Measurements from ENCODE around the gene PARP1.

The PARP1 gene

GRCh38 chr1:226405411-226405988 lies 2.4 kb downstream of the PARP1 start:
- DNase-seq (ENCODE audit: low spot score): no peak

DNA sequence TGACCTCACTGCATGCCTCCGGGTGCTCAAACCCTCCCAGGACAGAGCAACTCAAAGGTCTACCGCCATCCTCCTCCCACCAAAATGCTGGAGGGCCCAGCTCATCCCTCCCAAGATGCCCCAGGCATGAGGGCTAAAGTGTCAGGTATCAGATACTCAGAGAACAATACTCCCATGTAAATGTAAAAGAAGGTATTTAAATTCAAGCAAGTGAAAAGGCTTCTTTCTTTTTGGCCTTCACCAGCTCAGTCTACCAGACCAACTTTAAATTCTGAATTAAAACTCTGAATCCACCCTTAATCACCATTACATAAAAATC lies 3.0 kb downstream of the PARP1 start:
- DNase-seq (ENCODE audit: low spot score): no peak

DNA sequence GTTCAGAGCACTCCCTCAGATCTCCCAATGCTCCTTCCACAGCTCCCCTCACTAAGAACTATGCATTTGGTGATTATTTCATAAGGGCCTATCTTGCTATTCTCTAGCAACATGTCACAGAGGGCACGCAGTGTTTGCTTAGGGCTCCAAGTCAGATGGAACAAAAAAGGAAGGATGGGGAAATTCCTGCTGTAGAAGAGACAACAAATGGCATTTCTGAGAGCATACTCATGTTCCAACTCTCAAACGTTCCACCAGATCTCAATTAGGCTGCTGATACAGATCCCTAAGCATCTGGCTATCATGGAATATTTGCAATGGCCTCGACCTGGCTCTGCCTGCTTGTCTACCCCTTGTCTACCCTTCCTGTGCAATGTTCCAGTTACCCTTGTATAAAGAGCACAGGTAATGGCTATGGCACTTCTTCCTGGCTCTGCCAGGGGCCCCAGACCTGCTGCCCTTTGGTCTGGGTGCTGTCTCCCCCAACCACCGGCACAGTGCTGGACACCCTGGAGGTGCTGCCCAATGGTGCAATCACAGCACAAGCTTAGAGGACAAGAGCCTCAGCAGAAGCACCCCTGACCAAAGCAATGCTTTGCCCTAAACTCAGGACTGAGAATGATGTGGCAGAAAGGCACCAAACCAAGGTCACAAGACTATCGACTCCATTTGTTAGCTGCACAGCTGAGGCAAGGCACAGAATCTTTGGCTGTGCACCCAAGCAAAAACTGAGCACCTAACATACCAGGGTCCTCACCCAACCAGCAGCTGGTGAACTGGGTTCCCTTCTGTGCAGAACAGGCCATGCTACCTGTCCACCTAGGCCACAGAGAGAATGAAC lies 3.6 kb downstream of the PARP1 start:
- no peak for DNase-seq (ENCODE audit: low spot score)

DNA sequence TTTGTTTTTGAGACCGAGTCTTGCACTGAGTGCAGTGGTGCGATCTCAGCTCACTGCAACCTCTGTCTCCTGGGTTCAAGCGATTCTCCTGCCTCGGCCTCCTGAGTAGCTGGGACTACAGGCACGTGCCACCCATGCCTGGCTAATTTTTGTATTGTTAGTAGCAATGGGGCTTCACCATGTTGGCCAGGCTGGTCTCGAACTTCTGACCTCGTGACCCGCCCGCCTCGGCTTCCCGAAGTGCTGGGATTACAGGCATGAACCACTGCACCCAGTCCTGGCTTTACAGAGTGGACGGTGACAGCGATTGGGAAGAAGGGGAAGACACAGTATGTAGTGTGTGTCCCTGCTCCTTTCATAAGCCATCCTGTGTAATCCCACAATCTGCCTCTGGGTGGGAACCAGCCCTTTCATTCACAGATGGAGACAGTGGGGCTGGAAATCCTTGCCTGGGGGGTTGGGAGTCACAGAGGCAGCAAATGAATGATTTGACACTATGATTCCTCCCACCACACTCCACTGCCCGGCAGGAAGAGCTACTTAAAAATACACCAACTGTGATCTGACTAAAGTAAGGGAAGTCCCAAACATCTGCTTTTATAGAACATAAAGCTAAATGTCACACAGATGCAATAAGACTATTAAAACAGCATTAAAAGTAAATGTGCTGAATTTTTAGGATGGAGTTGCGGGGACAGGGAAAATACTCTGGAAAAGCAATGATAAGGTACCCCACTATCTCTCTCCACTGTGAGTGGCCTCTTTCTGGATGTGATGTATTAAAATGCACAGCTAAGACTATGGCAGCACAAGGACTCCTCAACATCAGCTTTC lies 4.5 kb downstream of the PARP1 start:
- DNase-seq (ENCODE audit: low spot score): peak; percentile 48

DNA sequence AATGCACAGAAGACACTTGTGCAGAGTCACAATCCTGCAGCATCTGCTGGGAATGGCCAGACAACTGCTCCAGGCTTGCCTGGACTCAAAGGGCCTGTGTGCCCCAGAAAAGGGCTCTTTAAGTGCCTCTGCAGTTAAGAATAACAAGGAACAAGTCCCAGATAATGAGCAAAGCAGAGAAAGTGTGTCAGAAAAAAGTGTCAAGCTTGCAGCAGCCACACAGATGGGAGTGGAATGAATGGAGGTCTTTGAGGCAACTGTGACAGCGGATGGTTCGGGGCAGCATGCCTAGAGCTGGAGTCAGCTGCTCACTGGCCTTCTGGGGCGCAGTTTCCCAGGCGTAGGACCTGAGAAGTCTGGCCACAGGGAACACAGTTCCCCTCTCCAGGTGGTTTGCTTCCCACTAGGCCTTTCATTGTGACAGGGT lies 5.1 kb downstream of the PARP1 start:
- peak; percentile 95 for DNase-seq (ENCODE audit: low spot score)

GRCh38 chr1:226401355-226402303 lies 6.3 kb downstream of the PARP1 start:
- no peak for DNase-seq (ENCODE audit: low spot score)

DNA sequence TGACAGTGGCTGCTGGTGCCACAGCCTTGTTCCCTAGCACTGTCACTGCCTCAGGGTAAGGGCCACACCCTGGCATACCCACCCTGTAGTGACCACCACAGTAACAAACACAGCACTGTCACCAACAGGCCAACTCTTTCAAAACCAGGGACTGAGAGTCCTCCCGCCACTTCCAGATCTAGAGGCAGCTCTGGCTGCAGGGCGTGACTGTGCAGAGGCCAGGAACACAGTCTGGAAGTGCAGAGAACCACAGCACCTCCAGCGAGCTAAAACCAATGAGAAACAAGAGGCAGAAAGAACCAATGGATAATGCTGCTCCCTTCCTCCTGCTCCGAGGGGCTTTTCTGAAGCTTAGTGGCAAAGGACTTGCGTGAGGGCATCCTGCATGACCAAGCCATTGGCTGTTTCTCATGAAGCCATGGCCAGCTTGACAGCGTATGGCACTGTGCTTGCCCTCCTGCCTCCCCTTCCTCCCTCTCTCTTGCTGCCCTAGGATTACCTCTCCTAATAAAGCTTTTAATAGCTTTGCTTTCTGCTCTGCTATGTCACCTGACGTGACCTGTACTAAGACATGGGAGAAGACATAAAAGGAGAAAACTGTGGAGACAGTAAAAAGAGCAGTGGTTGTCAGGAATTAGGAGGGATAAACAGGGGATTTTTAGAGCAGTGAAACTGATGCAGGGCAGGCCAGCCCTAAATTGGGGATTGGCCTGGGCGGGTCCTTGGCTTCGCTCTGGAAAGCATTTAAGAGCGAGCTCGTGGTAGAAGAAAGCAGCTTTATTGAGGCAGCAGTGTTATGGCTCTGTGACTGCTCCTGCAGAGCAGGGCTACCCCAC lies 7.2 kb downstream of the PARP1 start:
- no peak for DNase-seq (ENCODE audit: low spot score)

- DNase-seq (ENCODE audit: low spot score): no peak
Observed at GRCh38 chr1:226397955-226398636, 9.8 kb downstream of the PARP1 start.

DNA sequence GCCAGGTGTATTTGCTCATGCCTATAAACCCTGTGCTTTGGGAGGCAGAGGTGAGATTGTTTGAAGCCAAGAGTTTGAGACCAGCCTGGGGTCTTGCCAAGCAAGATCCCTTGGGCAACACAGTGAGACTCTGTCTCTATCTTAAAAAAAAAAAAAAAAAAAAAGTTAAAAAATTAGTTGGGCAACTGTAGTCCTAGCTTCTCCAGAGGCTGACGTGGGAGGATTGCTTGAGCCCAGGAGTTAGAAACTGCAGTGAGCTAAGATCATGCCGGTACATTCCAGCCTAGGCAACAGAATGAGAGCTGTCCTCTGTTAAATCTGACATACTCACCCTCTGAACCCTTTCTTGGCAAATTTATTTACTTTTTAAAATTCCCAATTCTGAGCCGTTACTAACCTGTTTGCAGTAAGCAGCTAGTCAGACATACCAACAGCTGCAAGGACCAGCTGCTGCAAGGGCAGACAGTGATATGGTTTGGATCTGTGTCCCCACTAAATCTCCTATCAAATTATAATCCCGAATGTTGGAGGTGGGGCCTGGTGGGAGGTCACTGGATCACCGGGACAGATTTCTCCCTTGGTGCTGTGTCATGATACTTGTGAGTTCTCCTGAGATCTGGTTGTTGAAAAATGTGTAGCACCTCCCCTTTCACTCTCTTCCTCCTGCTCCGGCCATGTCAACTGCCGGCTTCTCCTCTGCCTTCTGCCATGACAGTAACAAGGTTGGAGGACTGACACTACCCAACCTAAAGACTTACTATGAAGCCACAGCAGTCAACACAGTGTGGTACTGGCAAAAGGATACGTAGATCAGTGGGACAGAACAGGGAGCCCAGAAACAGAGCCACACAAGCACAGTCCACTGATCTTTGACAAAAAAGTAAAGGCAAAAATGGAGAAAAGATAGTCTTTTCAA lies 10.6 kb downstream of the PARP1 start:
- no peak for DNase-seq (ENCODE audit: low spot score)

GRCh38 chr1:226395753-226396152 lies 12.1 kb downstream of the PARP1 start:
- DNase-seq (ENCODE audit: low spot score): no peak

DNA sequence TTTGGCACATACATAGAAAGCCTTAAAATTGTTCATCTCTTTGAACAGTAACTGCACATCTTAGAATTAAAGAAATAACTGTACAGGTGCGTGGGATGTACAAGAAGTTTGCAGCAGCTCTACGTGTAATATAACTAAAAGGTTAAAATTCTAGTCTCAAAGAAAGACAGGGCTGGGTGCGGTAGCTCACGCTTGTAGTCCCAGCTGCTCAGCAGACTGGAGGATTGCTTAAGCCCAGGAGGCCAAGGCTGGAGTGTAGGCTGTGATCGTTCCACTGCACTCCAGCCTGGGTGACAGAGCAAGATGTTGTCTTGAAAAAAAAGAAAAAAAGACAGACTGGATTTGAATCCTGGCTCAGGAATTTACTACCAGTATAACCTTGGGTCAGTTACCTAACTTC lies 13.4 kb downstream of the PARP1 start:
- DNase-seq (ENCODE audit: low spot score): no peak

GRCh38 chr1:226390681-226391080 lies 17.2 kb downstream of the PARP1 start:
- DNase-seq (ENCODE audit: low spot score): no peak

GRCh38 chr1:226388131-226388530 lies 19.8 kb downstream of the PARP1 start:
- DNase-seq (ENCODE audit: low spot score): no peak

- DNase-seq (ENCODE audit: low spot score): no peak
Observed at GRCh38 chr1:226384717-226385116, 23.2 kb downstream of the PARP1 start.

DNA sequence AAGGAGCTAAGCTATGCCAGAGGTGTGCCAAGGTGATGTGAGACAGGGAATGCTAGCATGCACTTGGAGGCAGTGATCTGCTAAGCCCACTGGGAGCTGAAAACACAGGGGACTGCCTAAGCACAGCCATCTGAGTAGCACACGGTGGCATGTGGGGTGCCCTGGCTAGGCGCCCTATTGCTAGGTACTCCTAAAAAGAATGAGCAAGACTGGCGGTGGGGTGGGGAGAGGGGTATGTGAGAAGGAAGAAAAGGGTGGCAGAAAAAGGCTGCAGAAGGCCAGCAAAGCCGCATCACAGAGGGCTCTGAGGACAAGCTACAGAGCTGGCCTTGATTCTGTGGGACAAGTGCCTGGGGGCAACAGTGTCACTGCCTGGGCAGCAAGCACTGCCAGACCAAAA lies 23.9 kb downstream of the PARP1 start:
- DNase-seq (ENCODE audit: low spot score): no peak

DNA sequence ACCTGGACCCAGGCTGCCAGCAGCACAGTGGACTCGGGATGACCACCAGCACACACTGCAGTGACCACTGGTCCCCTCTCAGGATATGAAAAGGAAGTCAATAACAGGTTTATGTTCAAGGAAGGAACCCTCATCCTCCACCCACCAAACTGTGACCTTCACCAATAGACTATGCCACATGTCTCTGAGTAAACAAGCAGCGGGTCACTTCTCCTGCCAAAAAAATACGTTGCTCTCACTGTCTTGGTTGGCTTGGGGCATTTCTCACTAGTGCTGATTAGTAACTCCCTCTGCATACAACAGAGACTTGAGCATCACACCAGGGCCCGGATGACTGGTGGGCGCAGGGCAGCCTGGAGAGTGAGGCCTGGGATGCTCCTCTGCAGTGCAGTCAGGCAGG lies 25.9 kb downstream of the PARP1 start:
- DNase-seq (ENCODE audit: low spot score): no peak

DNA sequence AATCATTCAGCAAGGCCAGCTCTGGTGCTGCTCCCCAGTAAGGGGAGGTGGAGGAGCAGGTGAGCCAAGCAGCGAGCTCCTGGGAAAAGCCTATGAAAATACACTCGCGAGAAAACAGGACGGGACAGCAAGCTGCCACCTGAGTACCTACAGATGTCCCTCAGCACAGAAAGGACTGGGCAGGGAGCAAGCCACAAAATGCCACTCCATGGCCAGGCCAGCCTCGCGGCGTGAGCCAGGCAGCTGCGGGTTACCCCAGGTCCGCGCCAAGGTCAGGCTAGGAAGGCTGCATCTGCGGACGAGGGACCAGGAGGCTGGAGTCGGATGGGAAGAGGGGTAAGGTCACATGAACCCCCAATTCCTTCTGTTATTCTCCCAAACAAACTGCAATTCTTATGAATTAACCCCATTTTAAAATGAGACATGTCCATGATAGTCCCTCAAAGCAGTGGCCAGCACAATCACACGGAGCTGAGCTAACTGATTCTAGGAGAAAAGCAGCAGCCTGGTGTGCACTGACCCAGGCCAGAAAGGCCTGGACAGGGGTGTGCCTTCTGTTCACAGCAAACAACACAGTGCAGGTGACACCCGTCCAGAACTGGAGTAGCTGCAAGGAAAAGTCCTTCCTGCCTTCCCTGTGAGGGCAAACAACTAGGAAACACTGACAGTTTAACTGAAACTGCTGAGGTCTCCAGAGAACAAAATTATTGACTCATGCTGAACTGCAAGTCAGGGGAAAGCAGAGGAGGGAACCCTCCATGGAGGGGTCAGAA lies 26.5 kb downstream of the PARP1 start:
- no peak for DNase-seq (ENCODE audit: low spot score)

DNA sequence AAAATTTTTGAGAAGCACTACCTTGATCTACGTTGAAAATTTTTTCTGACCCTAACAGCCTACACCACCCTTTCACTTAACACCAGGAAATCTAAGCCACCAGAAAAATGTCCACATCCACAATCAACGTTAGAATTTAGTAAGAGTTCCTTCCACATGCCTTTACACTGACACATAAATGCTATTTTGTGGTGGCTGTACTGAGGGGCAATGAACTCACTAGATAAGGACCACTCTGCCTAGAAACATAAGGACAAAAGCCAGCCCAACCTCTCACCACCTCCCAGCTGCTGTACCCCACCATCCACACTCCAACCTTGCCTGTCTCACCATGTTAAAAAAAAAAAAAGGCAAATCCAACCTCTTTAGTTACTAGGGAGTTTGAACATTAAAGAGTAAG lies 29.8 kb downstream of the PARP1 start:
- no peak for DNase-seq (ENCODE audit: low spot score)

- DNase-seq (ENCODE audit: low spot score): no peak
Observed at GRCh38 chr1:226376300-226376699, 31.6 kb downstream of the PARP1 start.

Measured in globus pallidus (tissue), 1 donor.